NCI-H146 treated with DMSO at 0.1 percent for 48 hours (cell line): Measurements from ENCODE around the gene SLFN11.
"Not testable (repeated sequence)": the region's sequence is repeated elsewhere in the genome, so short reads cannot be mapped to it uniquely, and the experiment has no call there.

Experiments used
- DNase-seq: peaks from one replicate; lab custom pipeline; 2025; ENCODE audit not compliant: unreplicated experiment; lab: John Stamatoyannopoulos, UW

The SLFN11 gene

DNA sequence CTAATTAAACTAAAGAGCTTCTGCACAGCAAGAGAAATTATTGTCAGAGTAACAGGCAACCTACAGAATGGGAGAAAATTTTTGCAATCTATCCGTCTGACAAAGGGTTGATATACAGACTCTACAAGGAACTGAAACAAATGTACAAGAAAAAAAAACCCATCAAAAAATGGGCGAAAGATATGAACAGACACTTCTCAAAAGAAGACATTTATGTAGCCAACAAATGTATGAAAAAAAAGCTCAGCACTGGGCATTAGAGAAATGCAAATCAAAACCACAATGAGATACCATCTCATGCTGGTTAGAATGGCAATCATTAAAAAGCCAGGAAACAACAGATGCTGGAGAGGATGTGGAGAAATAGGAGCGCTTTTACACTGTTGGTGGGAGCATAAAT lies 64.1 kb downstream of the SLFN11 start:
- DNase-seq = not testable (repeated sequence)
